Spleen (tissue), 7 donors: ENCODE data around the gene CALHM4.

Source experiments
- POLR2A ChIP-seq, 3 donors: fragments of 450-650 bp; IDR thresholded peaks; one replicate each; pipeline ENCODE4 v1.5.1; 2017; ENCODE audit warnings: antibody characterized with exemption in 3 of 3, mild to moderate bottlenecking in 1 of 3
- TF ChIP-seq, protein P1 (sequence below), 11 experiments: fragments of 200-600 bp in 7 of 11; fragments of 450-650 bp in 4 of 11; sonication (generic) in 4 of 11; IDR thresholded peaks in 8 of 11; conservative IDR thresholded peaks in 3 of 11; 1 replicate in 7 of 11; 2 replicates in 4 of 11; pipeline versions ENCODE4 v1.4.0 to v1.8.0; 2016 to 2021; ENCODE audit warnings: antibody characterized with exemption in 11 of 11, inconsistent platforms in 4 of 11, mild to moderate bottlenecking in 1 of 11
- donor health status: DM: no; HTN: no; CAD: no; lungs with moderate emphysema.
- donor health status: DM: no; HTN: no; CAD: no.
- donor health status: DM: no; HTN: no; CAD: no.

DNA sequence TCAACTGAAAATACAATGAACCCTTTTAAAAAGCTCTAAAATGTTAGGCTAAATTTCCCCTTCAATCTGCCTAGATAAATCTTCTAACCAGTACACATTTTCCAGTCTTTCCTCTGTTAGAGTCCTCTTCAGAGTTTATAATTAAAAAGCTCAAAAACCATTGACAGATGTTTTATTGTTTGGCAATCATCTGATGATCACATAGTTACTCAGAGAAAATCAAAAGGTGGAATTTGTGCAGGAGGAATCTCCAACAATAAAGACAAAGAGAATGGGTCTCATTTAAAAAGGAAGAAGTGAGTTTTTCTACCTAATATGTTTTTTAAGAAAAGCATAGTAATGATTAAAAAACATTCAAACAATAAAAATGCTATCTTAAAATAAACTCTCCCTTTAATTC lies 11.1 kb upstream of the CALHM4 start:
- TF ChIP-seq POLR2A (IDR thresholded peaks at IDR 0.05) = no peak
- TF ChIP-seq, protein P1, sequence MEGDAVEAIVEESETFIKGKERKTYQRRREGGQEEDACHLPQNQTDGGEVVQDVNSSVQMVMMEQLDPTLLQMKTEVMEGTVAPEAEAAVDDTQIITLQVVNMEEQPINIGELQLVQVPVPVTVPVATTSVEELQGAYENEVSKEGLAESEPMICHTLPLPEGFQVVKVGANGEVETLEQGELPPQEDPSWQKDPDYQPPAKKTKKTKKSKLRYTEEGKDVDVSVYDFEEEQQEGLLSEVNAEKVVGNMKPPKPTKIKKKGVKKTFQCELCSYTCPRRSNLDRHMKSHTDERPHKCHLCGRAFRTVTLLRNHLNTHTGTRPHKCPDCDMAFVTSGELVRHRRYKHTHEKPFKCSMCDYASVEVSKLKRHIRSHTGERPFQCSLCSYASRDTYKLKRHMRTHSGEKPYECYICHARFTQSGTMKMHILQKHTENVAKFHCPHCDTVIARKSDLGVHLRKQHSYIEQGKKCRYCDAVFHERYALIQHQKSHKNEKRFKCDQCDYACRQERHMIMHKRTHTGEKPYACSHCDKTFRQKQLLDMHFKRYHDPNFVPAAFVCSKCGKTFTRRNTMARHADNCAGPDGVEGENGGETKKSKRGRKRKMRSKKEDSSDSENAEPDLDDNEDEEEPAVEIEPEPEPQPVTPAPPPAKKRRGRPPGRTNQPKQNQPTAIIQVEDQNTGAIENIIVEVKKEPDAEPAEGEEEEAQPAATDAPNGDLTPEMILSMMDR (IDR thresholded peaks at IDR 0.05 in 8 of 11, conservative IDR thresholded peaks at IDR 0.05 in 3 of 11) = no peak
